CD1c-positive myeloid dendritic cell (primary cell): ENCODE data around the gene MGAT5B.
"Not testable (repeated sequence)": the region's sequence is repeated elsewhere in the genome, so short reads cannot be mapped to it uniquely, and the experiment has no call there.

Experiments used
- DNase-seq: peaks from one replicate; pipeline ENCODE4 v3.0.0-alpha.2; 2016; ENCODE audit errors: extremely low spot score

MGAT5B gene

DNA sequence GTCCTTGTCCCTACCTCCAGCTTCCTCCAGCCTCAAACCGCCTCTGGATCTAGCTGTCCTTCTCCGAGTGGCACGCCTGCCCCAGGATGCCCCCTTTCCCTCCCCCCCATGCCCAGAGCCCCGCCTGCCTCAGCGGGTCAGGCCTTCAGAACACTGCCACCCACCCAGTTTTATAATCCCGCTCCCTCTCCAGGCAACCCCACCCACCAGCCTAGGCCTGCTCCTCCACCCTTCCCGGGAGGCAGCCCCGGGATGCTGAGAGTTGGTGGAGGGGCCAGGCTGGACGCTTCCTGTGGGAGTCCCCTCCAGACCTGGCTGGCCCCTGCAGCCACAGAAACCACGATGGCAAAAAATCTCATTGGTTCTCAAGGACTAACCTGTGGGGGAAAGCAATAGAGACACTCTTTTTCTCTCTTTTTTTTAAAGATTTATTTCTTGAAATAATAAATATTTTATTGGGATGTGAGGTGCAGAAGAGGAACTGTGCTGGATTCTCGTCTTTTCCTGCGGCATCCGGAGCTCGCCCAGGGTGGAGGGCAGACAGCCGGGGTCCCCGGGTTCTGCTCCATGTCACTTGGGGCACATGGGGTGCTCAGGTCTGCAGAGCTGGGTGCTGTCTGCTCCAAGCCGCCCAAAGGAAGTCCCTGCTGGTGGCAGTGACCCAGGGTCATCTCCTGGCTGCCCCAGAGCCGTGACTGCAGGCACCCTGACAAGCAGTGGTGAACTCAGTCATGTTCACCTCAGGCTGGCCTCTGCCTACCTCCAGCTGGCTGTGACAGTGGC lies 81.9 kb downstream of the MGAT5B start:
- DNase-seq: no peak

DNA sequence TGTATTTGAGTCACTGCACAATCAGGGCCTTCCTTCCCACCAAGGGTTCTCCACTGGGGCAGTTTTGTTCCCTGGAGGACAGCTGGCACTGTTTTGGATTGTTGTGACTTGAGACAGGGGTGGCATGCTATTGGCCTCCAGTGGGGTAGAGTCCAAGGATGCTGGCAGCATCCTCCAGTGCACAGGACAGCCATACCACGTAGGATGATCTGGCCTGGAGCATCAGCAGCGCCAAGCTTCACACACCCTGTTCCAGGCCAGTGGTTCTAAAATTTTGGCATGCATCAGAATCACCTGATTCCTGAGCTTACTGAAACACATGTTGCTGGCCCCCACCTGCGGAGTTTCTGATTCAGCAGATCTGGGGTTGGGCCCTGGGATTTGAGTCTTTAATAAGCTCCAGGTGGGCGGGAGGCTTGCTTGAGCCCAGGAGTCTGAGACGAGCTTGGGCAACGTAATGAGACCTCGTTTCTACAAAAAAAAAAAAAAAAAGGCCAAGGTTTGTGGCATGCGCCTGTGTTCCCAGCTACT lies 83.2 kb downstream of the MGAT5B start:
- DNase-seq: no peak

DNA sequence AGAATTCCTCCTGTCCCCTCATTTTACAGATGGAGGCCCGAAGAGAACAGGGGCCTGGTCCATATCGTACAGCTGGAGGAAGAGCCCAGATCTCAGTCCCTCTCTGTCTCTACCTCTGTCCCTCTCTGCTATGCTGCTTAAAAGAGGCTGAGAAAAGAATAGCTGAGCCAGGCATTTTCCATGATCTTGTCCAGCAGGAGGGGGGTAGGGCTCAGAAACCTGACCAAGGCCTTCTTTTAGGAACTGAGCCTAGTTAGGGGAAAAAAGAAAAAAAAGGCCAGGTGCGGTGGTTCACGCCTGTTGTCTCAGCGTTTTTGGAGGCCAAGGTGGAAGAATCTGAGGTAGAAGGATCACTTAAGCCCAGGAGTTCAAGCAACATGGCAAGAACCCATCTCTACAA lies 84.2 kb downstream of the MGAT5B start:
- no peak for DNase-seq

DNA sequence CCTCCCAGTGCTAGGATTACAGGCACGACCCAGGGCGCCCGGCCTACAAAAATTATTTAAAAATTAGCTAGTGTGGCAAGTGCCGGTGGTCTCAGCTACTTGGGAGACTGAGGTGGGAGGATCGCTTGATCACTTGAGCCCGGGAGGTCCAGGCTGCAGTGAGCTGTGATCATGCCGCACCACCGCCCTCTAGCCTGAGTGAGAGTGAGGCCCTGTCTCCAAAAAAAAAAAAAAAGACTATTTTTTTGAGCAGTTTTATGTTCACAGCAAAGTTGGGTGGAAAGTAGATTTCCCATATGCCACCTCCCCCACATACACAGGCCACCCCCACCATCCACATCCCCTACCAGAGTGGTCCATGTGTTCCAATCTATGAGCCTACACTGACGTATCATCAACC lies 84.9 kb downstream of the MGAT5B start:
- no peak for DNase-seq

DNA sequence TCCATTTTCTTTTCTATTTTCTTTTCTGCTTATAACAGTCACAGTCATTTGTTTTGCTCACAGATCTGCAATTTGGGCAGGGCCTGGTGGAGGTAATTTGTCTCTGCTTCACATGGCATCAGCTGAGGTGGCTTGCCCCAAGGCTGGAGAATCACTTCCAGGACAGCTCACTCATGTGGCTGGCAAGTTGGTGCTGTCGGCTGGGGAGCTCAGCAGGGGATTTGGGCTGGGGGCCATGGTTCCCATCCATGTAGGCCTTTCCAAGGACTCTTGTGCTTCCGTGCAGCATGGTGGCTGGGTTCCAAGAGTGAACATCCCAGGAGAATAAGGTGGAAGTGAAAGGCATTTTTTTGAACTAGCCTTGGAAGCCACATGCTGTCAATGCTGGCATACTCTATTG lies 85.7 kb downstream of the MGAT5B start:
- DNase-seq: no peak

DNA sequence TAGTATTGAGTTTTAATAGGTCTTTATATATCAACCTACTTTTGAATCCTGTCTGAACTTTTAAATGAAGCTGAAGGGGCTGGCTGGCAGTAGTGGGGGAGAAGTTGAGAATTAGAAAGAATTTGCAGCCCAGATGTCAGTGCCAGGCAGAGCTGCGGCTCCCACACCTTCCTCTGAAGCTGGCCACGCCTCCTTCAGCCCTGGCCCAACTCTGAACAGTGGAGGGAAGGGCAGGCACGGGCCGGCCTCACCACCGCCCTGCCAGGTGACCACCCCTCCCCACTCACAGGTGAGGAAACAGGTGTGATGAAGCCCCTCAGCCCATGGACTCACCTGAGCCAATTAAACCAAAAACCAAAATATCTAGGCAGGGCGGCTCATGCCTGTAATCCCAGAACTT lies 87.0 kb downstream of the MGAT5B start:
- no peak for DNase-seq

DNA sequence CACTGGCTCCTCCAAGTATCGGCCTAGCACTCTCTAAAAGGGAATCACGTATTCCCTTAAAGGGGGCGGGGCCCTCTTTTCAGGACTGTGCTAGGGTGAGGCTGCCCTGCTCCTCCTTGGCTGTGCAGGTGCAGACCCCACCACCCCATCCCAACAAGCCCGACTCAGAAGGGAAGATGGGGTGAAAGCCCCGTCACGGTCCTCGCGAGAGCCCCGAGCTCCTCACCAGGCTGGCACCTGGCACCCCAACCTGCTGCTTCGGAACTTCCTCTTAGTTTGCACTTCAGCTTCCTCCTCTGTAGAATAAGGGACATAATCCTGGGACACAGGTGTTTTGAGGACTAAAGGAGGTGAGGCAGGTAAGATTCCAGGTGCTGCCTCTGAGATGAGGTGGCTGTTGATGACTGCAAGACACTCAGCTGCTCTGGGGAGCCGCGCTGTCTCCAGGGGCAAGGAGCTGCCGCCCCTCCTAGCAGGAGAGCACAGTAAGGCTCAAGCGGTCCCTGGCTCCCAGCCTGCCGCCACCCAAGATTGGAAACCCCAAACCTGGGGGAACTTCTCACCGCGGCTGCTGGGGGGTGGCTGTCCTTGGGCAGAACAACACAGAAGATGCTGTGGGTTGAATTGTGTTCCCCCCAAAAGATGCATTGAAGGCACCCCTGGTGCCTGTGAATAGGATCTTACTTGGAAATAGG lies 88.8 kb downstream of the MGAT5B start:
- no peak for DNase-seq

DNA sequence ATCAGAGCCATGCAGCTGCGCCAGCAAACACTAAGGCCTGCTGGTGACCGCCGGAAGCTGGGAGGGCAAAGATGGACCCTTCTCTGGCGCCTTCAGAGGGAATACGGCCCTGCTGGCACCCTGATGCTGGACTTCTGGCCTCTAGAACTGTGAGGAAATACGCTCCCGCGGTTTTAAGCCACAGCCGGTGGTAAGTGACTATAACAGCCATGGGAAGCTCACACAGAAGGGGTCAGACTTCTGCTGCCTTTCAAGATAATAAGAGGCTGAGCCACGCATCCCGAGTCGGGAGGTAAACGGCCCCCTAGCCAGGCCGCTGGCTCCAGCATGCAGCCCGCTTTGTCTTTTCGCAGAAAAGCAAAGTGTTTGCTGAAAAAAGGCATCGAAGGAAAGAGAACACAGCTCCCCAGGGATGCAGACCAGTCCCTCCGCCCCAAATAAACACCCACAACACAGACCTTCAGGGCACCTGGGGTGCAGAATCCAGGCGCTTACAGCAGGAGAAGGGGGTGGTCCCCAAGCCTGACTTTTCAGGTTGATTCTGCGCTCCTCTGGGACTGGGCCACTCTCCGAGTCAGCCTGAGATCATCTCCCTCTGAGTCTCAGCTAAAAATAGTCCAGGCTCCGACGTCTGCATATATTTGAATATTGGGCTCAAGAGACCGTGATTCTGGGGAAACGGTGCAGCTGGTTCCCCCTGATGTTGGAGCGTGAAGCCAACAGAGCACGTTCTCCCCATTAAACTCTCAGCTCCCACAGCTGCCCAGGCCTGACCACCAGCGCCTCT lies 89.7 kb downstream of the MGAT5B start:
- peak; percentile 2 for DNase-seq

DNA sequence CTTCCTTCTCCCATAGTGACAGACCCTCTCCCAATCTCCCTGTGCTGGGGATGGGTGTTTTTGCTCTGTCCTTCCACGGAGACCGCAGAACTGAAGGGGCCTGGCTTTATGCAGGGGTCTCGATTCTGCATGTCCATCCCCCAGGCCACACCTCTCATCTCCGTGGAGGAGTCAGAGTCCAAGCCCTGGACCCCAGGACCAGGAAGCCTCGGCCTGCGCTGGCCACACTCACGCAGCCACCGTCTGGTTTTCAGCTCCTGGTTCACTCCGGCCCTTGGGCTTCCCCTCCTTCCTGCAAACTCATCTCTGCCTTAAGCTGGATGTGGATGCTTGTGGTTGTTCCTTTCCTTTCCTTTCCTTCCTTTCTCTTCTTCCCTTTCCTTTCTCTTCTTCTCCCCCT lies 90.8 kb downstream of the MGAT5B start:
- DNase-seq: no peak

DNA sequence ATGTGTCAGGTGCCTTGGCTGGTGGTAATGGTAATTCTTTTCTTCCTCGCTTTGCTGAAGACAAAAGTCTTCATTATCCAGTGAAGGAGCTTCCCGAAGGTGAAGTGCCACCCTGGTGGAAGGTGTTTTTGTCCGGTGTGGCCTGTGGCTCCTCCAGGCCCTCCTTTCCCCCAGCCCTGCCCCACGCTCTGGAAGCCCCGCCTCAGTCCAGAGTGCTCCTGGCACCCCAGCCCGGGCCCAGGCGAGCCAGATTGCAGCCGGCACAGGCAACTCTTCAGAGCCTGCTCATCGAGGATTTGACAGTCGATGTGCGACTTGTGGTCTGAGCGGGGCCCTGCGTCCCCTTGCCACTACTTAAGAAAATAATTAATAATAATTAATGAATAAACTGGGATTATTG lies 93.7 kb downstream of the MGAT5B start:
- no peak for DNase-seq

DNA sequence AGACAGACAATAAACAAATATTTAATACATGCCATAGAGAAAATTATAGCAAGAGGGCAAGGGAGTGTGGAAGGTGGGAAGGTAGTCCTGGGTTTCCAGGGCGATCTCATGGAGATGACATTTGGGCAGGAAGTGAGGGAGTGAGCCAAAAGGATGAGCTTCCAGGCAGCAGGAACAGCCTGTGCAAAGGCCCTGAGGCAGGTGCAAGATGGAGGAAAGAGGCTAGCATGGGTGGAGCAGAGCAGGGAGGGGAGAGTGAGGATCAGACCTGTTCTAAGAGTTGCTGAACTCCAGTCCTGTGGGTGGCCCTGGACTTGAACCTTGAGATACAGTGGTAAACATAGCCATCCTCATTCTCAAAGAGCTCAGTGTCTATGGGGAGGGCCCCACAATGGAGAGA lies 94.7 kb downstream of the MGAT5B start:
- no peak for DNase-seq

DNA sequence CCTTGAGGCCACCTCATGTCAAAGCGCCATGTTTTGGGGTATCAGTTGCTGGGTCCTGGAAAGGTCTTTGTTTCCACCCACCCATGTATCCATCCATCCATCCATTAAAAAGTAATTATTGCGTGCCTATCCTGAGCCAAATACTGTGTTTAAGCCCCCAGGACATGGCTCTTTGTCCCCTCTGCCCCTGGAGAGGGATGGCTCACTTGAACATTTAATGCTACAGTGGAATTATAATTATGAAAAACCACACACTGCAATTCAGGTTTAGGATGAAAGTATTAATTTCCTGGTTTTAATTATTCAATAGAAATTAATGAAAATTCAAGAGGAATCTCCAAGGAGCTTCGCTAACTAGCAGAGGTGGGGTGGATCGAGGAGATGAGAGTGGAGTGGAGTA lies 97.8 kb downstream of the MGAT5B start:
- DNase-seq: no peak

DNA sequence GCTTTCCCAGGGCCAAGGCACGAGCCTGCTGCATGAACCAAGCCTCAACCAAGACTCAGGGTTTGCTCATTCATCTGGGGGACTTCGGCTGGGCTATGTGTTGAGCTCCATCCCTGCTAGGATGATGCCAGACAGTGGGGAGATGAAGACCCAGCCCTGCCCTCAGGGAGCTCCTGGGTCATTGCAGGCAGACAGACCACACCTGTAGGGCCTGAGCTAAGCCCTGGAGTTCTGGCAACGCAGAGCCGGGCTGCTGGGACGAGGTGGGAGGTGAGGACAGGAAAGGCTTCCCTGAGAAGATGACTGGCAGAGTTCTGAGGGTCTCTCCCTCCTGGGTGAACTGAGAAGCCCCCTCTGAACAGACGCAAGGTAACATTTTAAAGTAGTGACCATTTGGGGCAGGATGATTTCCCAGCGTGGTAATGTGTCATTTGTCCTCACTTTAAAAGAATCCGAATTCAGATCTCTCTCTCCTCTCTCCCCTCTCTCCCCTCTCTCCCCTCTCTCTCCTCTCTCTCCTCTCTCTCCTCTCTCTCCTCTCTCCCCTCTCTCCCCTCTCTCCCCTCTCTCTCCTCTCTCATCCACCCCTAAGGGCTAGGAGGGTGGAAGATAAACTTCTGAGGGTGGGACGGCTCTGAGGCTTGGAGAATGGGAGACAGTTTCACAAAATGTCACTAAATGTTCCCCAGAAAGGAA lies 98.4 kb downstream of the MGAT5B start:
- no peak for DNase-seq

DNA sequence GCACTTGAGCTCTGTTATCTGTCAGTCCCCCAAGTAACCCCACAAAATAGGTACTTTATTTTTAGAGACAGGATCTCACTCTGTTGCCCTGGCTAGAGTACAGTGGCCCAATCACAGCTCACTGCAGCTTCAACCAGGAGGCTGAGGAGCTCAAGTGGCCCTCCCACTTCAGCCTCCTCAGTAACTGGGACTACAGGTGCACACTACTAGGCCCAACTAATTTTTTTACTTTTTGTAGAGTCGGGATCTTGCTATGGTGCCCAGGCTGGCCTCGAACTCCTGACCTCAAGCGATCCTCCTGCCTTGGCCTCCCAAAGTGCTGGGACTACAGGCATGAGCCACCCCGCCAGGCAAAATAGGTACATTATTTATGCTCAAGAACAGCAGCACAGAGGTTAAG lies 99.6 kb downstream of the MGAT5B start:
- DNase-seq: no peak

DNA sequence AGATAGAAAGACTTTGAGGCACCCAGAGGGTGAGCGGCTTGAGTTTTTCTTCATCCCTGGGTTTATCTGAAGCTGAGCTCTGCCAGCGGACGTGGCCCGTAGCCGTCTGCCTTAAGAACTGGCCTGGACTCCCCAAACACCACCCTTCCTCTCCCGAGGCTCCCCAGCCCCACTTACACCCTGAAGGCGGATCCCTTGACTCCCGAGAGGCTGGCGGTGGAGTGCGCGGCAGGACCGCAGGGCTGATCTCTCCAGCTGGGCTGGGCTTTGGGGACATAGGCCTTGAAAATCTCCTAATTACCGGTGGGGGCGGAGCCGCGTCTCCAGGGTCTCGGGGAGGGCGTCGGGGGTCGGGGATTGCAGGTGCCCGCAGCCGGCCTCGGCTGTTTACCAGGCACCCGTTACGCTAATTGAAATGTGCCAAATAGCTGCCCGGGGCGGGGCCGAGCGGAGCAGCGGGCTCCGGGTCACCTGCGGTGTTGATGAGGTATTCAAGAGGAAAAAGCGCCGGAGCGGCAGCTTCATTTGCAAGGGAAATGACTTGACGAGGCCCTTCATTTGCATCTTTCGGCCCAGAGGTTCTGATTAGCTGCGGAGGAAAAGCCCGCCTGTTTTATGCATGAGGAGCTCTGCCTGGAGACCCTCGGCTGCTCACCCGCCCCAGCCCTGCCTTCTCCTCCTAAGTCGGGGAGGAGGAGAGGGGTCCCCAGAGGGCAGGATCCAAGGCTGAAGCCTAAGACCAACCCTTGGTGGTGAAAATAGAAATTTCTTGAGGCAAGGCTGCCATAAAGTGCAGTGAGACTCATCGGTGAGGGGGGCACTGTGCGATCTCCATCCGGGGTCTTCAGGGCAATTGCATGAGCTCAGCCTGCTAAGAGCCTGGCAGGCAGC lies 100.7 kb downstream of the MGAT5B start:
- peak; percentile 16 for DNase-seq

DNA sequence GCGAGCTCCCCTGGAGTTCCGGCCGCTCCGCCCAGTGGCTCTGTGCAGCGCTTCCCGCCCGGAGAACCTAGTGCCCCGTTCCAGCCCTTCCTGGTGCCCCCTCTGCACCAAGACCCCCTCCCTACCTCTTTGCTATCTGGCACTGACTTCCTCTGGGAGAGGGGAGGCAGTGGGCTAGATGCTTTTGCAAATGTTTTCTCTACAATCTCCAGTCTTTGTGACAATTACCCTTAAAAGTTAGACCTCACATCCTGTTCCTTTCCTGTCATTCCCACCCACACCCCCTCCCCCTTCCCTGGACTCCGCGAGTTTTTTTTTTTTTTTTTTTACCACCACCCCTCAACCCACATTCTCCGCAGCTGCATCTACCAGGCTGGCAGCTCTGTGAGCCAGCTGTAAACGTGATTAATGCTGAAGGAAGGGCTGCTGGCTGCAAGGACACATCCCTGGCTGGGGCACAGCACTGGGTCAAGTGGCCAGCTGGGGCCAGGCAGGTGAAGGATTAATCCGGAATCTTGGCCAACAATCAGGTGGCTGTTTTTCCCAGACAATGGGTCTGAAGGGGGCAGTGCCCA lies 101.5 kb downstream of the MGAT5B start:
- DNase-seq: no peak

DNA sequence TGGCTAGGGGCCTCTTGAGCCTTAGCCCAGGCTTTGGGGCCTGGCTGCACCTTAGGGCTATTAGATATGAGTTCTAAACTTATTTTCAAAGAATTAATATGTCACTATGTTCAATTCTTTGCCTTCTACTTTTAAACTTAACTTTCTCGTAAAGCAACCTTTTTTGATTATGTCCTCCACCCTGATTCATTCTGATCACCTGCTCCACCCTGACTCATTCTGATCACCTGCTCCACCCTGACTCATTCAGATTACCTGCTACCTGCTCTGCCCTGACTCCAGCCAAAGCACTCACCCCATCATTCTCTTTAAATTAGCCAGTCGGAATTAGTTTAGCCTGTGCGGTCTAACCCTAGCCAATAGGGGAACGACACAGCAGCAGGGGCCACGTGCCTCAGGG lies 102.0 kb downstream of the MGAT5B start:
- DNase-seq: not testable (repeated sequence)

DNA sequence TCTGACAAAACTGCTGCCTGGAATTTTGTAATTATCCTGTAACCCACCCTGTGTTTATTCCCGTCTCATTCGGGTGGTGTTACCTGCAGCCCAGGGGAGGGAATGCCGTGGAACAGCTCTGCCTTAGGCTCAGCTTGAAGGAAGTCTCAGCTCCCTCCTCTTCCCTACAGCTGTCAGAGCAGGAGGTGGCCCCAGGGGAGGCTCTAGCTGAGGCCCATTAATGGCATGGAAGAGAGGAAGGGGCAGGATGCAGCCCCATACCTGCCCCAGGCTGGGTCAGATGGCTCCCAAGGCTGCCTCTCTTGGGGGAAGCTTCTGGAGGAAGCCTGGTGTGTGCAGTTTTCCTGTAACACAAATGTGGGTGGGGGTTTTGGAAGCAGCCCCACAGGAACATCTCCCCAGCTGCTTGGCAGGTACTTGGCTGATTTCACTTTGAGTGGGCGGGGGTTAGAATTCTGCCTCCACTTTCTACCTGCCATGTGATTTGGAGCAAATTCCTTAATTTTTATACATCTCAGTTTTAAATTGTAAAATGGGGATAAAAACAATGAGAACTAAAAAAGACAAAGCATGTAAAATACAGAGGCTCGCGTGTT lies 103.9 kb downstream of the MGAT5B start:
- DNase-seq: no peak

DNA sequence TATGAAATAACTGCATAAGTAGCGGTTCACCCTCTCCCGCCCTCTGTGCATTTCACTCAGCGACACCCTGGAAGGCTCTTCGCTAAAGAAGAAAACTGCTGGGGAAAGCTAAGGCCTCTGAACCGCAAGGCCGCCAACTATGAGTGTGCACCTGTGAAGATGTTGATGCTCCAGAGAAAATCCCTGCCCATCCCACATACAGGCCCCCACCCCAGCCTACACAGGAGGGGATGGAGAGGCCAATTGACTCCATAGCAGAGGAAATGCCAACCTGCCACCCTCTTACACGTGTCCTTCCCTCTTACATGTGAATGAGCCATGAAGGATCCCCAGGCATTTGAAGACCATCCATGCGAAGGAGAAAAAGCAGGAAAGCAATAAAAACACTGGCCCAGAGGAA lies 104.8 kb downstream of the MGAT5B start:
- no peak for DNase-seq

DNA sequence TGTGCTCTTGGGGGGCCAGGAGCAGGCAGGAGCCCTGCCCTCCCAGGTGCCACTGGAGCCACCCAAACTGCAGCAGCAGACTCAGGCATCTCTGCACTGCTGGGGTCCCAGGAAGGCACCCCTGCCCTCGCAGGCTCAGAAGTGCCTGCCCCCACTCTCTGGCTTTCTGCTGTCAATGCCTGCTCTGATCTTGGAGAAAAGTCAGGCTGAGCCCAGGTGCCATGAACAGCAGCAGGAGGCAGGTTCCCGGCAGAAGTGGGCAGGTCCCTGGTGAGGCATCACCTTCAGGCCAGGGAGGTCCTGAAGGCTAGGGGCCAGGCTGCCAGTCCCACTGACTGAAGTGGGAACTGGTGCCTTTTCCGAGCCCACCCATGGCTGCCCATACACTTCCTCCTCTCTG lies 106.5 kb downstream of the MGAT5B start:
- no peak for DNase-seq
